ENCODE data around the gene PUM2.

DNA sequence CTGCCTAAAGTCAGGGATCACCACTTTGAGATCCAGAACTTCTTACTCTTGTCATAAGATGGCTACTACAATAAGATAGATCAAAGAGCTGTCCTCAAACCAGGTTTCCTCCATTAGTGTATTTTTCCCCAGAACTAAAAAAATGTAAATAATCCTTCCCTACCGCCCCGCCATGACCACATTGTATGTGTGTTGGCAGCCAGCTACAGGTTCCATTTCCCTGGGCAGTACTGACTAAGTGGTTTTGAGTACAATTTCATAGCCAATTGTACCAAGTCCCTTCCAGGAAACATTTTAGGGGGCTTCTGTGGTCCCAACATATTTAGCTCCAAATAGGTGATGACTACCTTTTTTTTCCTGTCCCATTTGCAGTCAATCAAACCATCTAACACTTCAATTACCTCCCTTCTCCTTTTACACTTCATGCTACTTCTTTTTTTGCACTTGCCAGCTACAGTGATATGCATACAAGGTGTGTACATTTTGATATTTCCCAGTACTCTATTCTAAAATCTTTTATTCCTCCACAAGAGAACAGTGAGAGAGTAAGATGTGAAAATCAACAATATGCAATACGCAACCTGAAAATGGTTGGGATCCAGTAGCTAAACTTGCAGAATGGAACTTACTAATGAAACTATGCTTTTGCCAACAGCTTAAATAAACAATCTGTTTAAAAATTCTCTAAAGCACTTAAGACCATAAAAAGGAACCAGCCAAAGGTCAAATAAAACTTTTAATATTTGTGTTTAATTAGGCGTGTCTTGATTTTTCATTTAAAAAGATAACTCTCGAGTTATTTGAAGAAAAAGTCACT lies 3.9 kb downstream of the PUM2 start:
- TF ChIP-seq EZH2 (IDR thresholded peaks at IDR 0.05) (no peak), POLR2AphosphoS5 (IDR thresholded peaks at IDR 0.05; ENCODE audit: borderline replicate concordance, low read depth, low read length) (no peak)
